GF-D8 (cell line): Measurements from ENCODE around the gene ZNF883.

ENCODE experiments used
- DNase-seq: peaks from one replicate; lab custom pipeline; 2025; lab: John Stamatoyannopoulos, UW

Gene ZNF883

GRCh38 chr9:112917987-112918362, 94.0 kb downstream of the ZNF883 start:
- DNase-seq = no peak

- DNase-seq = no peak
These were observed 94.7 kb downstream of the ZNF883 start for GRCh38 chr9:112917047-112917986.

GRCh38 chr9:112914524-112914923, 97.5 kb downstream of the ZNF883 start:
- DNase-seq = no peak

GRCh38 chr9:112913326-112913725, 98.7 kb downstream of the ZNF883 start:
- DNase-seq = no peak

GRCh38 chr9:112912636-112913035, 99.4 kb downstream of the ZNF883 start:
- DNase-seq = no peak

- no peak for DNase-seq
These were observed 100.3 kb downstream of the ZNF883 start for GRCh38 chr9:112911736-112912135.
